ENCODE results near the gene GPC3. TPM values are rescaled to one million over a fixed set of nuclear protein-coding genes. Genes with fewer than 3 reads are reported as not detected.
A peak's percentile ranks its signal among the peaks of the same experiment; 100 is the strongest.

Gene GPC3
- total RNA-seq, 1 experiment from 2014 or later: not detected

GRCh38 chrX:133926809-133927208, 58.6 kb downstream of the GPC3 start:
- no peak for DNase-seq (ENCODE audit: low read depth)

GRCh38 chrX:133926099-133926498, 59.3 kb downstream of the GPC3 start:
- no peak for DNase-seq (ENCODE audit: low read depth)

GRCh38 chrX:133924548-133924947, 60.8 kb downstream of the GPC3 start:
- DNase-seq (ENCODE audit: low read depth): no peak

GRCh38 chrX:133923548-133923947, 61.8 kb downstream of the GPC3 start:
- DNase-seq (ENCODE audit: low read depth): no peak

- peak; percentile 34 for DNase-seq (ENCODE audit: low read depth)
Observed at GRCh38 chrX:133923113-133923512, 62.3 kb downstream of the GPC3 start.

- no peak for DNase-seq (ENCODE audit: low read depth)
Observed at GRCh38 chrX:133922390-133922771, 63.0 kb downstream of the GPC3 start.

- DNase-seq (ENCODE audit: low read depth): peak; percentile 44
Observed at GRCh38 chrX:133921764-133922389, 63.5 kb downstream of the GPC3 start.

- no peak for DNase-seq (ENCODE audit: low read depth)
Observed at GRCh38 chrX:133921086-133921485, 64.3 kb downstream of the GPC3 start.

- no peak for DNase-seq (ENCODE audit: low read depth)
Observed at GRCh38 chrX:133918361-133918771, 67.0 kb downstream of the GPC3 start.

- DNase-seq (ENCODE audit: low read depth): no peak
Observed at GRCh38 chrX:133916984-133917722, 68.2 kb downstream of the GPC3 start.

GRCh38 chrX:133913658-133914388, 71.6 kb downstream of the GPC3 start:
- DNase-seq (ENCODE audit: low read depth): no peak

- DNase-seq (ENCODE audit: low read depth): no peak
Observed at GRCh38 chrX:133913009-133913408, 72.4 kb downstream of the GPC3 start.

- no peak for DNase-seq (ENCODE audit: low read depth)
Observed at GRCh38 chrX:133911825-133912495, 73.4 kb downstream of the GPC3 start.

GRCh38 chrX:133910539-133910938, 74.9 kb downstream of the GPC3 start:
- no peak for DNase-seq (ENCODE audit: low read depth)

GRCh38 chrX:133909888-133910287, 75.5 kb downstream of the GPC3 start:
- DNase-seq (ENCODE audit: low read depth): no peak

GRCh38 chrX:133908223-133908955, 77.0 kb downstream of the GPC3 start:
- no peak for DNase-seq (ENCODE audit: low read depth)

GRCh38 chrX:133907606-133908005, 77.8 kb downstream of the GPC3 start:
- no peak for DNase-seq (ENCODE audit: low read depth)

GRCh38 chrX:133905305-133905704, 80.1 kb downstream of the GPC3 start:
- no peak for DNase-seq (ENCODE audit: low read depth)

- no peak for DNase-seq (ENCODE audit: low read depth)
Observed at GRCh38 chrX:133897593-133898163, 87.7 kb downstream of the GPC3 start.

- DNase-seq (ENCODE audit: low read depth): no peak
Observed at GRCh38 chrX:133892337-133892736, 93.1 kb downstream of the GPC3 start.

GRCh38 chrX:133888984-133889383, 96.4 kb downstream of the GPC3 start:
- DNase-seq (ENCODE audit: low read depth): no peak

Data from M059J (cell line).